Activated naive CD8-positive, alpha-beta T cell treated with anti-CD3 and anti-CD28 coated beads, Interleukin-2, amount 50 U/mL, for 24 hours (primary cell): ENCODE results near the gene GALNT2.

Source experiments
- ATAC-seq: fragments of 150-1000 bp; cut with Tn5 transposase; one replicate; pipeline ENCODE4 v1.10.0; 2021
- DNase-seq: peaks from one replicate; pipeline ENCODE4 v3.0.0; 2021
- H3K27ac Mint-ChIP-seq: one replicate; pipeline ENCODE4 v1.8.0; 2021; ENCODE audit warnings: mild to moderate bottlenecking, mixed read lengths
- H3K27me3 Mint-ChIP-seq: one replicate; pipeline ENCODE4 v1.8.0; 2021; ENCODE audit warnings: mixed read lengths
- H3K36me3 Mint-ChIP-seq: one replicate; pipeline ENCODE4 v1.8.0; 2021; ENCODE audit warnings: low read depth, mixed read lengths
- H3K4me1 Mint-ChIP-seq: one replicate; pipeline ENCODE4 v1.8.0; 2021; ENCODE audit warnings: mixed read lengths
- H3K4me3 Mint-ChIP-seq: one replicate; pipeline ENCODE4 v1.8.0; 2021; ENCODE audit warnings: mild to moderate bottlenecking, moderate library complexity, mixed read lengths
- H3K9me3 Mint-ChIP-seq: one replicate; pipeline ENCODE4 v1.8.0; 2021; ENCODE audit warnings: mixed read lengths

Gene GALNT2

GRCh38 chr1:230073371-230074035 is 6.5 kb downstream of the GALNT2 start:
- H3K27ac Mint-ChIP-seq = no peak overlapping the region
- peaks cover 18% of the 10 kb centered on the region for H3K36me3 Mint-ChIP-seq
- ATAC-seq (peak; percentile 18), DNase-seq (no peak)
- H3K4me1 Mint-ChIP-seq = peaks cover 79% of the 10 kb centered on the region
- no peaks in the 10 kb centered on the region for H3K27me3 Mint-ChIP-seq
- H3K4me3 Mint-ChIP-seq = no peak overlapping the region
- no peaks in the 10 kb centered on the region for H3K9me3 Mint-ChIP-seq

DNA sequence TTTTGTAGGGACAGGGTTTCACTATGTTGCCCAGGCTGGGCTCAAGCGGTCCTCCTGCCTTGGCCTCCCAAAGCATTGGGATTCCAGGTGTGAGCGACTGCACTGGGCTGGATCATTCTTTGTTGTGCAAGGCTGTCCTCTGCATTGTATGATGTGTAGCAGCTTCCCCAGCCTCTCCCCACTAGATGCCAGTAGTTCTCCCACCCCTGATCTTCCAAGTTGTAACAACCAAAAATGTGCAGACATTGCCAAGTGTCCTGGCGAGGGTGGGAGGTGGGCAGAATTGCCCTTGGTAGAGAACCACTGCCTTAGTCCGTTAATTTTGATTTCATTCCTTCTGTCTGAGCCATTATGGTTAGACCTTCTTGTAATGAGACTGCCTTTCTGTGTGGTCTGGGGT is 7.2 kb downstream of the GALNT2 start:
- ATAC-seq (no peak), DNase-seq (no peak)
- H3K4me3 Mint-ChIP-seq = no peak overlapping the region
- H3K4me1 Mint-ChIP-seq = peaks cover 74% of the 10 kb centered on the region
- no peaks in the 10 kb centered on the region for H3K9me3 Mint-ChIP-seq
- peaks cover 22% of the 10 kb centered on the region for H3K36me3 Mint-ChIP-seq
- H3K27ac Mint-ChIP-seq = no peak overlapping the region
- no peaks in the 10 kb centered on the region for H3K27me3 Mint-ChIP-seq

- Mint-ChIP-seq H3K36me3 (peaks cover 22% of the 10 kb centered on the region), H3K27ac (no peak overlapping the region), H3K4me1 (peaks cover 69% of the 10 kb centered on the region), H3K9me3 (no peaks in the 10 kb centered on the region), H3K4me3 (no peak overlapping the region), H3K27me3 (no peaks in the 10 kb centered on the region)
- ATAC-seq = no peak
- no peak for DNase-seq
Measured at GRCh38 chr1:230074762-230075161, 7.7 kb downstream of the GALNT2 start.

DNA sequence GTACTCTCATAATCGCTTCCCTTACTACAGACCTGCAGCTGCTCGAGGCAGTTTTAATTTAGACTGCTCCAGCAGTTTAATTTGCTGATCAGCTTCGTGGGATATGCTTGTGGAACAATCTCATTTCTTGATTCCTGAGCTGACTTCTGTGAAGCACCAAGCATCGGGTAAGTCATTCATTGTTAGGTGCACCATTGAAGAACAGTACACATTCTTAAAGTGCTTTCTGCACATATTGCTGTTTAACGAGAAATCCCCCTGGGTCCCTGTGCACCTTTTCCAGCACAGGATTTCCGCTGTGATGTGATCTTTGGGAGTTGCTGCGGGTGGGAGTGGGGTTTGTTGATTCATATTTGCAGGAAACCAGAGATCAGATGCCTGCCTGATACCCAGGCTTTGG is 9.1 kb downstream of the GALNT2 start:
- Mint-ChIP-seq H3K27me3 (no peaks in the 10 kb centered on the region), H3K4me3 (peak overlapping the region; percentile 39), H3K36me3 (peaks cover 25% of the 10 kb centered on the region), H3K9me3 (no peaks in the 10 kb centered on the region), H3K27ac (peak overlapping the region; percentile 95), H3K4me1 (peaks cover 55% of the 10 kb centered on the region)
- ATAC-seq (no peak), DNase-seq (no peak)

- peaks cover 34% of the 10 kb centered on the region for H3K36me3 Mint-ChIP-seq
- H3K4me3 Mint-ChIP-seq = peak overlapping the region; percentile 39
- no peaks in the 10 kb centered on the region for H3K27me3 Mint-ChIP-seq
- no peaks in the 10 kb centered on the region for H3K9me3 Mint-ChIP-seq
- peak overlapping the region; percentile 95 for H3K27ac Mint-ChIP-seq
- DNase-seq (peak; percentile 51), ATAC-seq (peak; percentile 88)
- peaks cover 52% of the 10 kb centered on the region for H3K4me1 Mint-ChIP-seq
Measured at GRCh38 chr1:230077011-230077410, 10.0 kb downstream of the GALNT2 start.

GRCh38 chr1:230077436-230078213 is 10.6 kb downstream of the GALNT2 start:
- H3K27me3 Mint-ChIP-seq = peaks cover under 1% of the 10 kb centered on the region
- H3K9me3 Mint-ChIP-seq = peaks cover 6% of the 10 kb centered on the region
- peaks cover 40% of the 10 kb centered on the region for H3K36me3 Mint-ChIP-seq
- peaks cover 54% of the 10 kb centered on the region for H3K4me1 Mint-ChIP-seq
- DNase-seq (no peak), ATAC-seq (peak; percentile 60)
- H3K27ac Mint-ChIP-seq = peak overlapping the region; percentile 95
- peak overlapping the region; percentile 39 for H3K4me3 Mint-ChIP-seq

DNA sequence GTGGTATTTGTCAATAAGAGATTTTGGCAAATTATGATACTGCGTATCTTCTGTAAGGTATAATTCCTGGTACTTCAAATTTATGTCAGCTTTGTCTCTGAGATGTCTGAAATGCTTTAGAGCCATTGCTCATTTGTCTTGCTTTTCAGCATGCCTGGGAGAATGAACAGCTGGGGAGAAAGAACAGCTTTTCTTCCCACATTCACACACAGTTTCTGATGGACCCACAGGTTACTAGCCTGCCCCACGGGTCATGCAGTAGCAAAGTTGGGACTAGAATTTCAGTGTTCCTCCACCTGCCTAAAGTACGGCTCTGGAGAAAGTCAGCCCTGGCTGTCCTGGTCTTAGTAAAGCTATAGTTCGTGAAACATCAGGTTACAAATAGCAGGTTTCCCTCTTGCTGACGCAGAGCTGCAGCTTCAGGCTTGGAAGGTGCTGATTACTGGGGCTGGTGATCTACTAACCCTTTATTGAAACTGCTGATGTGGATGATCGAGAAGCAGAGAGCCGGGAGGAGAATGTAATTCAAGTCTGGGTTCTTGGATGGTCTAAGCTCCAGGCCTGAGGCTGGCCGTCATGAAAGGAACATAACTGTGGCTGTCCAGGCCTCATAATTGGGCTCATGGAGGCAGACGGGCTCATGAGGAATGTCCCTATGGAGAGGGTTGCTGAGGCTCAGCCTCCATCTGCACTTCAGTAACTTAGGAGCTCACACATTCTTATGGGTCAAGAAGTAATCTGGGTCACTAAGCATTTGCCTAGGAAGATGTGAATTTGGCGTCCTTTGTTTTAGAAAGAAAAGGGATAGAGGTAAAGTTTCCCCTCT is 12.4 kb downstream of the GALNT2 start:
- peaks cover 12% of the 10 kb centered on the region for H3K9me3 Mint-ChIP-seq
- H3K4me3 Mint-ChIP-seq = no peak overlapping the region
- H3K27me3 Mint-ChIP-seq = peaks cover 2% of the 10 kb centered on the region
- DNase-seq (no peak), ATAC-seq (no peak)
- H3K4me1 Mint-ChIP-seq = peaks cover 62% of the 10 kb centered on the region
- peaks cover 49% of the 10 kb centered on the region for H3K36me3 Mint-ChIP-seq
- H3K27ac Mint-ChIP-seq = no peak overlapping the region

- ATAC-seq (no peak), DNase-seq (no peak)
- H3K36me3 Mint-ChIP-seq = peaks cover 49% of the 10 kb centered on the region
- H3K9me3 Mint-ChIP-seq = peaks cover 12% of the 10 kb centered on the region
- peaks cover 67% of the 10 kb centered on the region for H3K4me1 Mint-ChIP-seq
- no peak overlapping the region for H3K4me3 Mint-ChIP-seq
- H3K27ac Mint-ChIP-seq = no peak overlapping the region
- peaks cover 2% of the 10 kb centered on the region for H3K27me3 Mint-ChIP-seq
Measured at GRCh38 chr1:230080822-230081221, 13.8 kb downstream of the GALNT2 start.

DNA sequence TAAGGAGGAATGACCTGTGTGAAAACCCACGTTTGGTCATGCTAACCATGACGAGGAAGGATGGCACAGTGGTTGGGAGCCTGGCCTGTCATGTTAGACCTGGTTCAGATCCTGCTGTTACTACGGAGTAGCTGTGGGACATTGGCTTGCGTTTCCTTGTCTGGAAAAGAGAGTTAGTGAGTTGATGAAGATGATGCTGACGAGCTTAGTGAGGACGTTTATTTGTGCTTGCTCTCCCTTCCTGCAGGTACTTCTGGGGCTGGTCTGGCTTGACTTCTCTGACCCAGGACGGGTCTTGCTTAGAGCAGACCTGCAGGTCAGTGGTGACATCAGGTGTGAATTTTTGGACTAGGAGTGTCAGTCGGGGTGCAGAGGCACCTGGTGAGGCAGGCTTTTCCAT is 14.7 kb downstream of the GALNT2 start:
- peaks cover 67% of the 10 kb centered on the region for H3K4me1 Mint-ChIP-seq
- peaks cover 2% of the 10 kb centered on the region for H3K27me3 Mint-ChIP-seq
- H3K4me3 Mint-ChIP-seq = no peak overlapping the region
- DNase-seq = no peak
- peak overlapping the region; percentile 38 for H3K27ac Mint-ChIP-seq
- peaks cover 39% of the 10 kb centered on the region for H3K36me3 Mint-ChIP-seq
- peaks cover 12% of the 10 kb centered on the region for H3K9me3 Mint-ChIP-seq
- ATAC-seq = no peak

- H3K9me3 Mint-ChIP-seq = peaks cover 12% of the 10 kb centered on the region
- peaks cover 66% of the 10 kb centered on the region for H3K4me1 Mint-ChIP-seq
- ATAC-seq = no peak
- H3K27me3 Mint-ChIP-seq = peaks cover 2% of the 10 kb centered on the region
- H3K27ac Mint-ChIP-seq = peak overlapping the region; percentile 85
- DNase-seq = no peak
- H3K36me3 Mint-ChIP-seq = peaks cover 37% of the 10 kb centered on the region
- peak overlapping the region; percentile 69 for H3K4me3 Mint-ChIP-seq
Measured at GRCh38 chr1:230082211-230082610, 15.2 kb downstream of the GALNT2 start.

DNA sequence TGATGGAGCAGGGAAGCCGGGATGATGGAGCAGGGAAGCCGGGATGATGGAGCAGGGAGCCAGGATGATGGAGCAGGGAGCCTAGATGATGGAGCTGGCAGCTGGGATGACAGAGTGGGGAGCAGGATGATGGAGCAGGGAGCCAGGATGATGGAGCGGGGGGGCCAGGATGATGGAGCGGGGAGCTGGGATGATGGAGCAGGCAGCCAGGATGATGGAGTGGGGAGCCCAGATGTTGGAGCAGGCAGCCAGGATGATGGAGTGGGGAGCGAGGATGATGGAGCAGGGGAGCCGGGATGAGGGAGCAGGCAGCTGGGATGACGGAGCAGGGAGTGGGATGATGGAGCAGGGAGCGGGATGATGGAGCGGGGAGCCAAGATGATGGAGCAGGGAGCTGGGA is 16.0 kb downstream of the GALNT2 start:
- Mint-ChIP-seq H3K9me3 (peaks cover 12% of the 10 kb centered on the region), H3K27ac (peak overlapping the region; percentile 85), H3K4me3 (peak overlapping the region; percentile 69), H3K36me3 (peaks cover 34% of the 10 kb centered on the region), H3K4me1 (peaks cover 65% of the 10 kb centered on the region), H3K27me3 (peaks cover 2% of the 10 kb centered on the region)
- DNase-seq = no peak
- no peak for ATAC-seq

DNA sequence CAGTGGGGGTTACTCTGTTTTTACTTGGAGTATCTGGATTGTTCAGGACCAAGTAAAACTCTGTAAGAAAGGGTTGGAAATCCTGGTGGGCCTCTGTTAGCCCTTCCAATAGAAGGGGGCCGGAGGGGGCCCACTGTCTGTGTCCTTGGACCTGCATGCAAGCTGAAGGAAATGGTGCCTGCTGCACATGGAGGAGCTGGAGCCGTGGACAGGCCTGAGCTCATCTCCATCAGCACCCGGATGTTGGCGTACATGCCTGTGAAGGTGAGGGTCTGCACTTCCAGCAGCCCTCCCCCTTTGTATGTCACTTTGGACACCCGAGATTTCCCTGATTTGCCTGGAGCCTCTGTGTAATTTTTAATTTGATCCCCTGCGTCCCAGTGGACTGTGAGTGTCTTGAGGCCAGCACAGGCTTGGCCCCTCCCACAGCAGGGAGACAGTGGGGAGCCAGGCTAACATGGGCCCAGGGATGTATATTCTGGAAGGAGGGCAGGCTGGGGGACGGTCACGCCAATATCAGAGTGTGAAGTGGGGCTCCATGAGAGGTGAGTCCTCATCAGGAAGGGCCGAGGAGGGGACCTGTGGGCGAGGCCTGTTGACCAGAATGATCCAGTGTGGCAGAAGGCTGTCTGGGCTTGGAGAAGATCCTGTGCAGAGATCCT is 16.8 kb downstream of the GALNT2 start:
- no peak for ATAC-seq

DNA sequence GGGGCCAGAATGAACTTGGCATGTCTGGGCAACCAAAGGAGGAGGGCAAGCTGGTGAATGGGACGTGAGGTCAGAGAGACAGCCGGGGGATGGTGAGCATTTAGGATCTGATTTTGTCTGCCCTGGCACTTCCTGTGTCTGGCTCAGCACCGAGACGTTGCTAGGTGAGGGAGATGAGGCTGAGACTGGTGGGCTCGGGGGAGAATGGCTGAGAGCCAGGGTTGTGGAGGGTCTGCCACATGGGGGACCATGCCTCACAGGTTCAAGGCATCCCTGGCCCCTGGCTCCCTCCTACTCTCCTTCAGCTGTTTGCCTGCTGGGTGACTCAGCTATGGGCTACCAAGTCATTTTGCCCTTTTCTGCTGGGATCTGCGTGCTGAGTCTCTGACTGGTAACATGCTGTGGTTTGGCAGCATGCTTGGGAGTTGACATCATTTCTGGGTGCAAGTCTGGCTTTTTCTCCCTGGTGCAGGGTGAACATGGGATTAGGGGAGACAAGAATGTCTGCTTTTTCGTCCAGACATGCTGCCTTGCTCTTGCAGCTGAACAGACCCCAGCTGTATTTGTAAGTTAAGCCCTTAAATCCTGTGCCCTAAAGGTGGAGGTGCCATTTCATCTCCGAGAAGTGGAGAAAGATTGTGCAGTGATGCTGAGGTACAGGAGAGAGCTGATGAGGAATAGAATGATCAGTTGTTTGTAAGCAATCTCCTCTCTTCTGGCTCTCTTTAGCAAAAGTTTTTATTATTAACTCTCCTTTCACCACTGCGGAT is 17.6 kb downstream of the GALNT2 start:
- peak; percentile 99 for ATAC-seq

More for the DNA sequence above, 16.8 kb downstream of the GALNT2 start:
- Mint-ChIP-seq H3K9me3 (peaks cover 12% of the 10 kb centered on the region), H3K4me3 (peak overlapping the region; percentile 54), H3K27ac (peak overlapping the region; percentile 85), H3K4me1 (peaks cover 66% of the 10 kb centered on the region), H3K27me3 (peaks cover 2% of the 10 kb centered on the region), H3K36me3 (peaks cover 32% of the 10 kb centered on the region)
- DNase-seq = no peak

More for the DNA sequence above, 17.6 kb downstream of the GALNT2 start:
- Mint-ChIP-seq H3K36me3 (peaks cover 32% of the 10 kb centered on the region), H3K27me3 (peaks cover 2% of the 10 kb centered on the region), H3K4me3 (peak overlapping the region; percentile 54), H3K4me1 (peaks cover 67% of the 10 kb centered on the region), H3K9me3 (peaks cover 12% of the 10 kb centered on the region), H3K27ac (peak overlapping the region; percentile 85)
- peak; percentile 75 for DNase-seq
